ENCODE results near the gene ITGAE. TPM values are rescaled to one million over a fixed set of nuclear protein-coding genes. Genes with fewer than 3 reads are reported as not detected.

The ITGAE gene
- total RNA-seq, 4 donors from 2014 or later: 2.8 to 46.8 (median 14.2) TPM

GRCh38 chr17:3747805-3748204 lies 53.2 kb downstream of the ITGAE start:
- H3K27me3 ChIP-seq: no peaks in the 10 kb centered on the region
- H3K9me3 ChIP-seq: no peaks in the 10 kb centered on the region
- no peak for DNase-seq
- H3K4me3 ChIP-seq: no peak overlapping the region
- H3K36me3 ChIP-seq: no peaks in the 10 kb centered on the region
- TF ChIP-seq POLR2A (IDR thresholded peaks at IDR 0.05) (no peak), CTCF (IDR thresholded peaks at IDR 0.05) (no peak)
- no peaks in the 10 kb centered on the region for H3K4me1 ChIP-seq
- intact Hi-C loops (cut with DNase I; ENCODE audit: low total_unique reads): no loop called here
- H3K27ac ChIP-seq: no peak overlapping the region

- no peak for DNase-seq
- Histone ChIP-seq H3K27ac (no peak overlapping the region), H3K27me3 (no peaks in the 10 kb centered on the region), H3K4me1 (no peaks in the 10 kb centered on the region), H3K4me3 (no peak overlapping the region), H3K36me3 (no peaks in the 10 kb centered on the region), H3K9me3 (no peaks in the 10 kb centered on the region)
- intact Hi-C loops (cut with DNase I; ENCODE audit: low total_unique reads): no loop called here
- TF ChIP-seq CTCF (IDR thresholded peaks at IDR 0.05): no peak
Measured at GRCh38 chr17:3745071-3745470, 55.9 kb downstream of the ITGAE start.

DNA sequence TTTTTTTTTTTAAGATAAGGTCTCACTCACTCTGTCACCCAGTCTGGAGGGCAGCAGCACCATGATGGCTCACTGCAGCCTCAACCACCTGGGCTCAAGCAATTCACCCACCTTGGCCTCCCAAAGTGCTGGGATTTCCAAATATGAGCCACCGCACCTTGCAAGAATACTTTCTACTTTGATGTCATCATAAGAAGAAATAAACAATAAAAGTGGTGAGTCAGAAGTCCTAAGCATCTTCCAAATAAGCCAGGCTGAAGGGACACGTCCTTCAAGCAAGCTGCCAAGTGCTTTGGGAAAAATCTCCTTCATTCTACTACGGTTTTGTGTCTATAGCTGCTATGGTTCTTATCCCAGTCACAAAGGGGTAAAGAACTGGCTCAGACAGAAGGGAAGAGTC lies 57.0 kb downstream of the ITGAE start:
- Histone ChIP-seq H3K9me3 (no peaks in the 10 kb centered on the region), H3K36me3 (no peaks in the 10 kb centered on the region), H3K4me3 (no peak overlapping the region), H3K27me3 (no peaks in the 10 kb centered on the region), H3K27ac (no peak overlapping the region), H3K4me1 (no peaks in the 10 kb centered on the region)
- intact Hi-C loops (cut with DNase I; ENCODE audit: low total_unique reads): no loop called here
- TF ChIP-seq POLR2A (IDR thresholded peaks at IDR 0.05) (no peak), CTCF (IDR thresholded peaks at IDR 0.05) (no peak)
- no peak for DNase-seq

DNA sequence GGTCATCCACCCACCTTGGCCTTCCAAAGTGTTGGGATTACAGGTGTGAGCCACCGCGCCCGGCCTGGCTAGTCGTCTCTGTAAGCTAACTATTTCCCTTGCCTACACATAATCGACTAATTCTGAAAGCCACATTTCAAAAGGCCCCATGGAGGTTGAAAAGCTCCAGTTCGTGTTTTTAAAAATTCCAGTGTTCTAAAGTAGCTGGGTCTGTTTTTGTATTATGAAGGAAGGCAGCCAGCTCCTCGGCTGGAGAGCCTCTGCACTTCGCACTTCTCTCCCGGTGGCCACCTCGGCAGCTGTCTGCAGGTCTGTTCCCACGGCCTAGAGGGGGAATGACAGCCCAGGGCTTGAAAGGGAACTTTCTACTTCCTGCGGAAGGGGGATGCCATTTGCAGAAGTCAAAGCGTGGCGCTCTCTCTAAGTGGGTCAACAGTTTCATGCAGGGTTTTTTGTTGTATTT lies 60.3 kb downstream of the ITGAE start:
- H3K27me3 ChIP-seq: no peaks in the 10 kb centered on the region
- no peak for TF ChIP-seq POLR2A (IDR thresholded peaks at IDR 0.05)
- TF ChIP-seq CTCF (IDR thresholded peaks at IDR 0.05): no peak
- H3K9me3 ChIP-seq: no peaks in the 10 kb centered on the region
- intact Hi-C loops (cut with DNase I; ENCODE audit: low total_unique reads): no loop called here
- no peak overlapping the region for H3K4me3 ChIP-seq
- no peak overlapping the region for H3K27ac ChIP-seq
- H3K36me3 ChIP-seq: no peaks in the 10 kb centered on the region
- peaks cover 0 to 4% of the 10 kb centered on the region in 2 donors for H3K4me1 ChIP-seq
- DNase-seq: no peak

GRCh38 chr17:3739422-3740124 lies 61.4 kb downstream of the ITGAE start:
- no peak overlapping the region for H3K27ac ChIP-seq
- H3K4me1 ChIP-seq: peaks cover 0 to 4% of the 10 kb centered on the region in 2 donors
- no peaks in the 10 kb centered on the region for H3K27me3 ChIP-seq
- H3K36me3 ChIP-seq: no peaks in the 10 kb centered on the region
- DNase-seq: no peak
- TF ChIP-seq POLR2A (IDR thresholded peaks at IDR 0.05): no peak
- no peak for TF ChIP-seq CTCF (IDR thresholded peaks at IDR 0.05)
- intact Hi-C loops (cut with DNase I; ENCODE audit: low total_unique reads): no loop called here
- no peak overlapping the region for H3K4me3 ChIP-seq
- H3K9me3 ChIP-seq: no peaks in the 10 kb centered on the region
